COLO668 (cell line): Measurements from ENCODE around the gene CPVL.

Source experiments
- DNase-seq: peaks from one replicate; lab custom pipeline; 2025; ENCODE audit not compliant: unreplicated experiment; lab: John Stamatoyannopoulos, UW

Gene CPVL

GRCh38 chr7:29146057-29146706 lies at the start of gene CPVL:
TSS of gene CPVL (minus strand) at chr7:29146537. CDS start at chr7:29121061, 25,476 bp downstream.
- DNase-seq, result no peak

GRCh38 chr7:29194594-29195427 lies 48.5 kb upstream of the CPVL start, which contains the start of gene CHN2:
TSS of gene CHN2 (plus strand) at chr7:29194775.
- DNase-seq, result peak; percentile 92

- DNase-seq, result peak; percentile 85
Measured at GRCh38 chr7:29194206-29194593, 47.9 kb upstream of the CPVL start.

GRCh38 chr7:29193316-29194205 lies 47.2 kb upstream of the CPVL start:
- peak; percentile 80 for DNase-seq

GRCh38 chr7:29192811-29193210 lies 46.5 kb upstream of the CPVL start:
- DNase-seq, result no peak

- no peak for DNase-seq
Measured at GRCh38 chr7:29192323-29192722, 46.0 kb upstream of the CPVL start.

GRCh38 chr7:29190349-29191045 lies 44.2 kb upstream of the CPVL start:
- peak; percentile 42 for DNase-seq

GRCh38 chr7:29189743-29190201 lies 43.4 kb upstream of the CPVL start:
- DNase-seq, result peak; percentile 93

GRCh38 chr7:29185613-29186012 lies 39.3 kb upstream of the CPVL start:
- no peak for DNase-seq

- no peak for DNase-seq
Measured at GRCh38 chr7:29184599-29184998, 38.3 kb upstream of the CPVL start.

- no peak for DNase-seq
Measured at GRCh38 chr7:29179115-29179514, 32.8 kb upstream of the CPVL start.

- DNase-seq, result no peak
Measured at GRCh38 chr7:29177963-29178600, 31.7 kb upstream of the CPVL start.

GRCh38 chr7:29173458-29173857 lies 27.1 kb upstream of the CPVL start:
- DNase-seq, result no peak

- no peak for DNase-seq
Measured at GRCh38 chr7:29170781-29171180, 24.4 kb upstream of the CPVL start.

- DNase-seq, result no peak
Measured at GRCh38 chr7:29167721-29168120, 21.4 kb upstream of the CPVL start.

GRCh38 chr7:29163854-29164253 lies 17.5 kb upstream of the CPVL start:
- DNase-seq, result no peak

GRCh38 chr7:29162577-29162976 lies 16.2 kb upstream of the CPVL start:
- no peak for DNase-seq

- no peak for DNase-seq
Measured at GRCh38 chr7:29161231-29161630, 14.9 kb upstream of the CPVL start.

GRCh38 chr7:29160080-29160479 lies 13.7 kb upstream of the CPVL start:
- DNase-seq, result no peak

GRCh38 chr7:29158795-29159423 lies 12.6 kb upstream of the CPVL start:
- no peak for DNase-seq
